ENCODE data around the gene POLD1.
A peak's percentile ranks its signal among the peaks of the same experiment; 100 is the strongest.
"Not testable (repeated sequence)": the region's sequence is repeated elsewhere in the genome, so short reads cannot be mapped to it uniquely, and the experiment has no call there.

POLD1 gene

GRCh38 chr19:50383852-50384684 lies at the start of gene POLD1:
Gene POLD1 (plus strand): TSS chr19:50384347. CDS start chr19:50398852, 14,505 bp downstream.
- peak within 1 kb of the TSS; percentile 77 for H3K4me3 ChIP-seq (ENCODE audit: low read depth, low read length)
- POLR2A ChIA-PET, result interaction anchor here (1.0 to 1.4 kb wide), 4 partner anchors 9 to 316 kb away, joined by 3 to 7 read pairs (median 4); no protein-coding TSS in a partner anchor
- DNase-seq (ENCODE audit: low read depth, low spot score), result peak; percentile 68
- CTCF ChIA-PET, result interaction anchor here (0.9 to 1.3 kb wide), 5 partner anchors 15 to 77 kb away, joined by 3 to 5 read pairs (median 3); no protein-coding TSS in a partner anchor
- no peak for TF ChIP-seq CTCF (IDR thresholded peaks at IDR 0.05; ENCODE audit: insufficient read depth, low read length, missing control alignments)

GRCh38 chr19:50334741-50335421 lies 49.3 kb upstream of the POLD1 start:
- CTCF ChIA-PET, result interaction anchor here (1.6 kb wide), 1 partner anchor 16 kb away, joined by 4 read pairs; no protein-coding TSS in a partner anchor

GRCh38 chr19:50337031-50337430 lies 47.1 kb upstream of the POLD1 start:
- DNase-seq (ENCODE audit: low read depth, low spot score); POLR2A ChIA-PET; H3K4me3 ChIP-seq (ENCODE audit: low read depth, low read length): not testable (repeated sequence)
- CTCF ChIA-PET, result interaction anchor here (0.6 kb wide), 1 partner anchor 326 kb away, joined by 3 read pairs; no protein-coding TSS in a partner anchor

More at GRCh38 chr19:50334741-50335421, 49.3 kb upstream of the POLD1 start:
- H3K4me3 ChIP-seq (ENCODE audit: low read depth, low read length), result no peak overlapping the region
- no peak for TF ChIP-seq CTCF (IDR thresholded peaks at IDR 0.05; ENCODE audit: insufficient read depth, low read length, missing control alignments)
- no peak for DNase-seq (ENCODE audit: low read depth, low spot score)
- POLR2A ChIA-PET, result no interaction called here

- no peak for DNase-seq (ENCODE audit: low read depth, low spot score)
- CTCF ChIA-PET, result interaction anchor here (1.0 kb wide), 1 partner anchor 12 kb away, joined by 3 read pairs; no protein-coding TSS in a partner anchor
- POLR2A ChIA-PET, result no interaction called here
- no peak overlapping the region for H3K4me3 ChIP-seq (ENCODE audit: low read depth, low read length)
- TF ChIP-seq CTCF (IDR thresholded peaks at IDR 0.05; ENCODE audit: insufficient read depth, low read length, missing control alignments), result no peak
These were observed 43.8 kb upstream of the POLD1 start for GRCh38 chr19:50340331-50340730.

GRCh38 chr19:50341091-50341564 lies 43.0 kb upstream of the POLD1 start:
- no peak for TF ChIP-seq CTCF (IDR thresholded peaks at IDR 0.05; ENCODE audit: insufficient read depth, low read length, missing control alignments)
- no peak for DNase-seq (ENCODE audit: low read depth, low spot score)
- no peak overlapping the region for H3K4me3 ChIP-seq (ENCODE audit: low read depth, low read length)
- POLR2A ChIA-PET, result no interaction called here
- CTCF ChIA-PET, result no interaction called here

GRCh38 chr19:50344661-50345318 lies 39.4 kb upstream of the POLD1 start:
- POLR2A ChIA-PET, result no interaction called here
- TF ChIP-seq CTCF (IDR thresholded peaks at IDR 0.05; ENCODE audit: insufficient read depth, low read length, missing control alignments), result no peak
- CTCF ChIA-PET, result interaction anchor here (1.0 to 2.4 kb wide), 3 partner anchors 8 to 24 kb away, joined by 5 to 7 read pairs (median 5); no protein-coding TSS in a partner anchor
- no peak for DNase-seq (ENCODE audit: low read depth, low spot score)
- H3K4me3 ChIP-seq (ENCODE audit: low read depth, low read length), result no peak overlapping the region

GRCh38 chr19:50347089-50347581 lies 37.0 kb upstream of the POLD1 start:
- H3K4me3 ChIP-seq (ENCODE audit: low read depth, low read length); POLR2A ChIA-PET; DNase-seq (ENCODE audit: low read depth, low spot score): not testable (repeated sequence)
- CTCF ChIA-PET, result interaction anchor here (1.1 to 2.4 kb wide), 2 partner anchors 10 to 200 kb away, joined by 6 to 7 read pairs; no protein-coding TSS in a partner anchor

Data from AG04449 (cell line).